Measurements from ENCODE around the gene RAB5B.

Gene RAB5B

GRCh38 chr12:55931317-55931779, 42.5 kb upstream of the RAB5B start:
- Histone ChIP-seq H3K9me3 (ENCODE audit: control insufficient read depth, insufficient read depth, low read depth, low read length) (no peaks in the 10 kb centered on the region), H3K4me3 (ENCODE audit: low read depth, low read length) (peak overlapping the region; percentile 58), H3K36me3 (ENCODE audit: control insufficient read depth in 2 of 2, insufficient read depth in 1 of 2, low read length in 2 of 2) (no peaks in the 10 kb centered on the region), H3K4me1 (ENCODE audit: control insufficient read depth, insufficient read depth, low read length) (peaks cover 4% of the 10 kb centered on the region; the same call in 1 of the 2 replicates), H3K27ac (ENCODE audit: extremely low read depth, low read depth, low read length) (no peak overlapping the region; the same call in 1 of the 2 replicates)
- POLR2A ChIA-PET: interaction anchor here (0.6 to 1.3 kb wide), 2 partner anchors 75 to 101 kb away, joined by 3 to 12 read pairs; partner anchors contain the start of gene DNAJC14
- CTCF ChIA-PET: interaction anchor here (0.6 to 1.5 kb wide), 8 partner anchors 9 to 137 kb away, joined by 3 to 5 read pairs (median 4); partner anchors contain the start of gene ORMDL2
- TF ChIP-seq ZBTB17 (tag by site-specific recombination; IDR thresholded peaks at IDR 0.05) (peak; percentile 34; the same call in 1 of the 2 replicates), ZNF404 (tag by site-specific recombination; IDR thresholded peaks at IDR 0.05) (no peak), HOXA7 (CRISPR knock-in tag; IDR thresholded peaks at IDR 0.05; ENCODE audit: borderline replicate concordance) (no peak), SP3 (tag by site-specific recombination; IDR thresholded peaks at IDR 0.05) (peak; percentile 10; the same call in 1 of the 2 replicates), ZEB2 (tag by site-specific recombination; IDR thresholded peaks at IDR 0.05) (no peak), ZBTB44 (tag by site-specific recombination; IDR thresholded peaks at IDR 0.05) (no peak), ZNF785 (tag by site-specific recombination; IDR thresholded peaks at IDR 0.05) (no peak), ELK4 (IDR thresholded peaks at IDR 0.05; ENCODE audit: borderline replicate concordance, low read depth, low read length) (no peak), ZSCAN16 (tag by site-specific recombination; IDR thresholded peaks at IDR 0.05) (no peak), EGR2 (tag by site-specific recombination; IDR thresholded peaks at IDR 0.05; ENCODE audit: low read depth) (0 out of 2 replicates have a peak, but pooled peaks have one; percentile 2), PRDM6 (tag by site-specific recombination; IDR thresholded peaks at IDR 0.05) (no peak), ZNF239 (tag by site-specific recombination; IDR thresholded peaks at IDR 0.05) (no peak), ZNF155 (tag by site-specific recombination; IDR thresholded peaks at IDR 0.05) (no peak), PRDM2 (tag by site-specific recombination; IDR thresholded peaks at IDR 0.05; ENCODE audit: borderline replicate concordance) (no peak), ZNF341 (tag by site-specific recombination; IDR thresholded peaks at IDR 0.05; ENCODE audit: low read depth) (peak; percentile 64), ZNF677 (tag by site-specific recombination; IDR thresholded peaks at IDR 0.05) (no peak), ZNF366 (tag by site-specific recombination; conservative IDR thresholded peaks at IDR 0.05) (peak; percentile 68), ZBTB11 (tag by site-specific recombination; conservative IDR thresholded peaks at IDR 0.05; ENCODE audit: low read depth) (0 out of 2 replicates have a peak, but pooled peaks have one; percentile 10), KLF9 (tag by site-specific recombination; IDR thresholded peaks at IDR 0.05; ENCODE audit: low read depth) (0 out of 2 replicates have a peak, but pooled peaks have one; percentile 1), ZNF133 (tag by site-specific recombination; IDR thresholded peaks at IDR 0.05) (no peak), ZNF18 (tag by site-specific recombination; IDR thresholded peaks at IDR 0.05) (no peak), ZNF394 (tag by site-specific recombination; IDR thresholded peaks at IDR 0.05; ENCODE audit: borderline replicate concordance) (no peak)
